ENCODE results near the gene HABP4. TPM values are rescaled to one million over a fixed set of nuclear protein-coding genes. Genes with fewer than 3 reads are reported as not detected.
A peak's percentile ranks its signal among the peaks of the same experiment; 100 is the strongest.

HABP4 gene
- total and polyA plus RNA-seq, 9 of the 15 experiments (the other 6 are each of a cell fraction or from before 2014, with no cell fraction given) = 0.38 to 2.4 (median 1.9) TPM

- peaks cover 4% of the 10 kb centered on the region; the same call in 1 of the 2 replicates for H4K20me1 ChIP-seq (replicated peaks; ENCODE audit: control insufficient read depth, insufficient read depth, low read length)
- intact Hi-C loops (cut with micrococcal nuclease) (no loop called here), in situ Hi-C loops (cut with MboI) (no loop called here)
- no peaks in the 10 kb centered on the region for H3K9me3 ChIP-seq (replicated peaks; ENCODE audit: control insufficient read depth, insufficient read depth, low read depth, low read length)
- TF ChIP-seq NCOA2 (IDR thresholded peaks at IDR 0.05; ENCODE audit: partially characterized antibody in 2 of 2) (no peak), OTX1 (CRISPR knock-in tag; IDR thresholded peaks at IDR 0.05) (no peak), LCOR (CRISPR knock-in tag; IDR thresholded peaks at IDR 0.05) (no peak), SRSF3 (IDR thresholded peaks at IDR 0.05; ENCODE audit: insufficient read depth, low read length) (no peak), ZNF311 (CRISPR knock-in tag; IDR thresholded peaks at IDR 0.05) (no peak), MIER1 (IDR thresholded peaks at IDR 0.05; ENCODE audit: low read depth) (no peak)
- H3K27ac ChIP-seq (ENCODE audit: extremely low read depth, low read depth, low read length) = no peak overlapping the region
- ATAC-seq (peak; percentile 19; the same call in 1 of the 3 replicates), DNase-seq (ENCODE audit: extremely low read depth in 1 of 4, low spot score in 3 of 4) (no peak), FAIRE-seq (no peak)
- ChIA-PET POLR2A (interaction anchor here (0.7 to 0.8 kb wide), 2 partner anchors 9 to 115 kb away, joined by 3 to 4 read pairs; no protein-coding TSS in a partner anchor), CTCF (ENCODE audit: low intra/inter-chr PET ratio) (interaction anchor here (0.6 kb wide), 1 partner anchor 81 kb away, joined by 4 read pairs; no protein-coding TSS in a partner anchor)
- 25% methylated on average over 7 of the region's 7 CpGs for whole genome bisulfite sequencing (ENCODE audit: insufficient coverage, low coverage, missing lambda C conversion rate)
- no peak overlapping the region for H3K4me3 ChIP-seq
- peak overlapping the region in 1 of 2 experiments; percentile 35; a peak in 1 of 4 replicates for H3K9ac ChIP-seq (ENCODE audit: insufficient read depth in 1 of 2, low read depth in 2 of 2, low read length in 2 of 2)
- H3K9me1 ChIP-seq (ENCODE audit: control insufficient read depth, insufficient read depth, low read length) = no peaks in the 10 kb centered on the region
- no peaks in the 10 kb centered on the region for H3K36me3 ChIP-seq (ENCODE audit: control insufficient read depth, insufficient read depth, low read length)
- peaks cover 9 to 54% of the 10 kb centered on the region in 2 experiments for H3K27me3 ChIP-seq (ENCODE audit: control insufficient read depth in 2 of 2, insufficient read depth in 2 of 2, low read length in 2 of 2)
- H3K4me1 ChIP-seq (replicated peaks in 1 of 2; ENCODE audit: control insufficient read depth in 2 of 2, insufficient read depth in 2 of 2, low read length in 2 of 2) = peaks cover 0 to 10% of the 10 kb centered on the region in 2 experiments; a peak in 1 of 5 replicates
- no TSS peak for BruUV-seq (replicated peaks)
- no peak overlapping the region for H2AFZ ChIP-seq (ENCODE audit: low read depth, low read length)
- H3K79me2 ChIP-seq (ENCODE audit: control insufficient read depth, insufficient read depth, low read length) = no peaks in the 10 kb centered on the region
- H3K4me2 ChIP-seq (ENCODE audit: insufficient read depth, low read length) = no peak overlapping the region
These were observed 48.8 kb downstream of the HABP4 start for GRCh38 chr9:96498796-96499195.

GRCh38 chr9:96499257-96499656, 49.3 kb downstream of the HABP4 start:
- Histone ChIP-seq H3K9me1 (ENCODE audit: control insufficient read depth, insufficient read depth, low read length) (no peaks in the 10 kb centered on the region), H3K27ac (ENCODE audit: extremely low read depth, low read depth, low read length) (no peak overlapping the region), H3K9ac (ENCODE audit: insufficient read depth in 1 of 2, low read depth in 2 of 2, low read length in 2 of 2) (no peak overlapping the region), H3K36me3 (ENCODE audit: control insufficient read depth, insufficient read depth, low read length) (no peaks in the 10 kb centered on the region), H3K4me3 (no peak overlapping the region), H3K9me3 (replicated peaks; ENCODE audit: control insufficient read depth, insufficient read depth, low read depth, low read length) (no peaks in the 10 kb centered on the region), H3K27me3 (ENCODE audit: control insufficient read depth in 2 of 2, insufficient read depth in 2 of 2, low read length in 2 of 2) (peaks cover 6 to 56% of the 10 kb centered on the region in 2 experiments), H4K20me1 (replicated peaks; ENCODE audit: control insufficient read depth, insufficient read depth, low read length) (peaks cover 4% of the 10 kb centered on the region; the same call in 1 of the 2 replicates), H3K4me1 (replicated peaks in 1 of 2; ENCODE audit: control insufficient read depth in 2 of 2, insufficient read depth in 2 of 2, low read length in 2 of 2) (peaks cover 0 to 10% of the 10 kb centered on the region in 2 experiments; a peak in 1 of 5 replicates), H2AFZ (ENCODE audit: low read depth, low read length) (no peak overlapping the region), H3K79me2 (ENCODE audit: control insufficient read depth, insufficient read depth, low read length) (no peaks in the 10 kb centered on the region), H3K4me2 (ENCODE audit: insufficient read depth, low read length) (no peak overlapping the region)
- in situ Hi-C loops (cut with MboI) = no loop called here
- 39% methylated on average over 7 of the region's 7 CpGs for WGBS (ENCODE audit: insufficient coverage, low coverage, missing lambda C conversion rate)
- no TSS peak for BruUV-seq (replicated peaks)
- ChIA-PET CTCF (ENCODE audit: low intra/inter-chr PET ratio) (no interaction called here), POLR2A (interaction anchor here (0.6 to 0.8 kb wide), 3 partner anchors 9 to 115 kb away, joined by 3 to 4 read pairs (median 3); no protein-coding TSS in a partner anchor)
- intact Hi-C loops (cut with micrococcal nuclease) = no loop called here
- FAIRE-seq (no peak), ATAC-seq (no peak), DNase-seq (ENCODE audit: extremely low read depth in 1 of 4, low spot score in 3 of 4) (no peak)
- no peak for TF ChIP-seq HMBOX1 (IDR thresholded peaks at IDR 0.05)
- no peak for TF ChIP-seq HMG20A (CRISPR knock-in tag; conservative IDR thresholded peaks at IDR 0.05)
- no peak for TF ChIP-seq DEAF1 (CRISPR knock-in tag; IDR thresholded peaks at IDR 0.05)
- TF ChIP-seq ZFP91 (CRISPR knock-in tag; IDR thresholded peaks at IDR 0.05) = no peak
- TF ChIP-seq HNRNPLL (IDR thresholded peaks at IDR 0.05; ENCODE audit: low read depth, low read length, poor library complexity, severe bottlenecking) = no peak
- no peak for TF ChIP-seq OTX1 (CRISPR knock-in tag; IDR thresholded peaks at IDR 0.05)
- TF ChIP-seq RHOXF2B (CRISPR knock-in tag; conservative IDR thresholded peaks at IDR 0.05) = no peak
